SK-N-SH (cell line): ENCODE results near the gene PCDHGA4.
"Not testable (repeated sequence)": the region's sequence is repeated elsewhere in the genome, so short reads cannot be mapped to it uniquely, and the experiment has no call there.

Experiments used
- CTCF ChIP-seq: fragments of 200-600 bp; sonication (generic); IDR thresholded peaks from 2 replicates; pipeline ENCODE4 v1.6.1; 2017; ENCODE audit warnings: antibody characterized with exemption, mild to moderate bottlenecking, moderate library complexity
- EP300 ChIP-seq, 2 experiments: IDR thresholded peaks; 2 replicates each; pipeline versions ENCODE4 v1.4.0 to v1.6.1; 2012; ENCODE audit warnings: borderline replicate concordance in 1 of 2, low read depth in 1 of 2, low read length in 1 of 2

- not testable (repeated sequence) for TF ChIP-seq EP300 (IDR thresholded peaks at IDR 0.05; ENCODE audit: borderline replicate concordance in 1 of 2, low read depth in 1 of 2, low read length in 1 of 2); CTCF
Observed at GRCh38 chr5:141332571-141332970, 22.2 kb upstream of the PCDHGA4 start.
